GM18861 (cell line): Measurements from ENCODE around the gene ING1.
A peak's percentile ranks its signal among the peaks of the same experiment; 100 is the strongest.
"Not testable (repeated sequence)": the region's sequence is repeated elsewhere in the genome, so short reads cannot be mapped to it uniquely, and the experiment has no call there.

ENCODE experiments used
- ATAC-seq: cut with Tn5 transposase; IDR thresholded peaks from one replicate; pipeline ENCODE4 v1.9.1; 2021; ENCODE audit not compliant: unreplicated experiment

Gene ING1, protein sequence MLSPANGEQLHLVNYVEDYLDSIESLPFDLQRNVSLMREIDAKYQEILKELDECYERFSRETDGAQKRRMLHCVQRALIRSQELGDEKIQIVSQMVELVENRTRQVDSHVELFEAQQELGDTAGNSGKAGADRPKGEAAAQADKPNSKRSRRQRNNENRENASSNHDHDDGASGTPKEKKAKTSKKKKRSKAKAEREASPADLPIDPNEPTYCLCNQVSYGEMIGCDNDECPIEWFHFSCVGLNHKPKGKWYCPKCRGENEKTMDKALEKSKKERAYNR

DNA sequence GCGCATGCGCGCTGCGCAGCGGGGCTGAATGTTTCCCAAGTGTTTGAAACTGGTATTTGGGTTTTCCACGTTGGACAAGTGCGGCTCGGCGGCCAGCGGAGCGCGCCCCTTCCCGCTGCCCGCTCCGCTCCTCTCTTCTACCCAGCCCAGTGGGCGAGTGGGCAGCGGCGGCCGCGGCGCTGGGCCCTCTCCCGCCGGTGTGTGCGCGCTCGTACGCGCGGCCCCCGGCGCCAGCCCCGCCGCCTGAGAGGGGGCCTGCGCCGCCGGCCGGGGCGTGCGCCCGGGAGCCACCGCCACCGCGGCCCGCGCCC lies at the start of gene ING1:
TSS of gene ING1 (plus strand) at position 59 of the 311 bp plus-strand sequence. CDS start 450 bp downstream, outside the sequence.
- ATAC-seq: no peak

DNA sequence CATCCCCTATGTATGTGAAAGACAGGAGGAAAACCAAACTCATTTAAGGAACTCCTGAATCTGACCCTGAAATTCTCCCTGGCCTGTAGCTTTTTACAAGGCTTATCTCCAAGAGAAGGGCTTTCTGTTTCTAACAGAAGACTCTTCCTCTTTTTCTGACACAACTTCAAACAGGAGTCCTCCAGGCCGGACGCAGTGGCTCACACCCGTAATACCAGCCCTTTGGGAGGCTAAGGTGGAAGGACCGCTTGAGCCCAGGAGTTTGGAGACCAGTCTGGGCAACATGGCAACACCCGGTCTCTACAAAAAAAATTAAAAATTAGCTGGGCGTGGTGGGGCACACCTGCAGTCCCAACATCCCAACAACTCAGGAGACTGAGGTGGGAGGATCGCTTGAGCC lies 49.5 kb upstream of the ING1 start:
- ATAC-seq: no peak

DNA sequence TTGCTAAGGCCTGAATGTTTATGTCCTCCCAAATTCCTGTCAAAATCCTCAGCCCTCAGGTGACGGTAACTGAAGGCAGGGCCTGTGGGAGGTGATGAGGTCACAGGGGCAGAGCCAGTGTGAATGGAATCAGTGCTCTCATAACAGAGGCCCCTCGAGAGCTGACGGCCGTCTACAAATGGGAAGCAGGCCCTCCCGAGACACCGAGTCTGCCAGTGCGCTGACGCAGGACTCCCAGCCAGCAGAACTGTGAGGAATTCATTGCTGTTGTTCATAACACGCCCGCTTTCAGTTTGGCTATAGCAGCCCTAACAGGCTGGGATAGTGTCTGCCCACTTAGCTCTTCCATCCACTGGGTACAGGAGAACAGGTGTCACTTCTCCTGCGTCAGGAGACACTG lies 48.8 kb upstream of the ING1 start:
- no peak for ATAC-seq

DNA sequence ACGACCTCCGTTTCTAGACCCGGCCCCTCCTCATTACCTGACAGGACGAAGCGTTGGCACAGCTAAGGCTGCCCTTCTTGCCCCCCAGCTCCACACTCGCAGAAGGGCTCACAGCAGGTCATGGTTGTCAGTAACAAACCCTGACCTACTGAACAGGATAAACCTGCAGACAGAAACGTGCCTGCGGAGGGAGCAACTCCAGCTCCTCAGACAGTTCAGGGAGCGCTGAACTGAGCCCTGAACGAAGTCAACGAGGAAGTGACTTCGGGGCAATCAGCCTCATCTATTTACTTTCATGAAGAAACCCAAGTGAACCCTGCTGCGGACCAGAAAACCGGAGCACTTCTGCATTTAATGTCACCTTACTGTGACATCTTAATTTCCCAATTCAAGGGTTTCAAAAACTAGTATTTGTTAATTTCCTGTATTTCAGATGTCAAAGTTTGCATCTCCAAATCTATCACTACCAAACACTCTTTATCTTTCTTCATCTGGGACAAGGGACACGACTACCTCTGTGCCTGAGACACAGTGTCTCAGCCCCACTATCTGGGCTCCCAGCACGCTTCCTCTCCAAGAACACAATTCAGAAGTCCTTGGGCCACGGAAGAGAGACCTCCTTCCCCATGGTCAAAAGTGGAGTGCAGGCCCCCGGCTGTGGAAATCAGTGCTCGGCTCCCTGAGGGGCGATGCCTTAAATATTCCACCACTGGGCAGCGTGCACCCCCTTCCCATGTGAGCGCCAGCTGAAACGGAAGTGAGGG lies 47.8 kb upstream of the ING1 start:
- ATAC-seq: no peak

DNA sequence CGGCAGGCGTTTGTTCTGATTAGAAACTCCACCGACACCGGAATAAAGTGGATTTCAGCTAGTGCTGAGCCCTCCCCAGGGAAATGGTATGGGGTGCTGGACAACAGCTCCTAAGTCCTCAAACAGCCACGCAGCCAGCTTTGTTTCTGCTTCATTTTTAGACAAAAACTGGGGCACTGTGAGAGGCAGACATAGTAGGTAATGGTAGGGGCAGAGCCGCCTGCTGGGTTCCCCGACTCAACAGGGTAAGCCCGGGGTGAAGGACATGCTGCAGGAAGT lies 47.3 kb upstream of the ING1 start:
- no peak for ATAC-seq

DNA sequence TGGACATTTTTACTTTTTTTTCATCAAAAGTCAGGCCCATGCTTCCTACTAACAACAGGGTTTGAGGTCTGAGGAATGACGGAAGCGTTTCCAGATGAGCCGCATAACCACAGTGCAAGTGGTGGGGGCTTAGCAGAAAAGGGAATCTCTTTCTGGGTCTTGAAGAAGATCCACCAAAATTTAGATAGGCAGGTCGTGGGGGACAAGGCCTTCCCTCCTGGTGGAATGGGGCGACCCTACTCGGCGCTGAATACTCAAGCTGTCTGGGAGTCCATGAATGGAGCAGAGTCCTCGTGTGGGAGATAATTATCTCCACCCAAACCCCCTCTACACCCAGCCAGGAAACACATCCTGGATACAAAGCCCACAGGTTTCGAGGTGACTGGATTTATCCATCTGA lies 44.5 kb upstream of the ING1 start:
- ATAC-seq: no peak

DNA sequence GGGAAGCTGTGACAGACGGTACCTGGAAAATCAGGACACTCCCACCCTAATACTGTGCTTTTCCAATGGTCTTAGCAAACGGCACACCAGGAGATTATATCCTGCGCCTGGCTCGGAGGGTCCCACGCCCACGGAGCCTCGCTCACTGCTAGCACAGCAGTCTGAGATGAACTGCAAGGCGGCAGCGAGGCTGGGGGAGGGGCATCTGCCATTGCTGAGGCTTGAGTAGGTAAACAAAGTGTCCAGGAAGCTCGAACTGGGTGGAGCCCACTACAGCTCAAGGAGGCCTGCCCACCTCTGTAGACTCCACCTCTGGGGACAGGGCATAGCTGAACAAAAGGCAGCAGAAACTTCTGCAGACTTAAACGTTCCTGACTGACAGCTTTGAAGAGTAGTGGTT lies 43.7 kb upstream of the ING1 start:
- not testable (repeated sequence) for ATAC-seq

DNA sequence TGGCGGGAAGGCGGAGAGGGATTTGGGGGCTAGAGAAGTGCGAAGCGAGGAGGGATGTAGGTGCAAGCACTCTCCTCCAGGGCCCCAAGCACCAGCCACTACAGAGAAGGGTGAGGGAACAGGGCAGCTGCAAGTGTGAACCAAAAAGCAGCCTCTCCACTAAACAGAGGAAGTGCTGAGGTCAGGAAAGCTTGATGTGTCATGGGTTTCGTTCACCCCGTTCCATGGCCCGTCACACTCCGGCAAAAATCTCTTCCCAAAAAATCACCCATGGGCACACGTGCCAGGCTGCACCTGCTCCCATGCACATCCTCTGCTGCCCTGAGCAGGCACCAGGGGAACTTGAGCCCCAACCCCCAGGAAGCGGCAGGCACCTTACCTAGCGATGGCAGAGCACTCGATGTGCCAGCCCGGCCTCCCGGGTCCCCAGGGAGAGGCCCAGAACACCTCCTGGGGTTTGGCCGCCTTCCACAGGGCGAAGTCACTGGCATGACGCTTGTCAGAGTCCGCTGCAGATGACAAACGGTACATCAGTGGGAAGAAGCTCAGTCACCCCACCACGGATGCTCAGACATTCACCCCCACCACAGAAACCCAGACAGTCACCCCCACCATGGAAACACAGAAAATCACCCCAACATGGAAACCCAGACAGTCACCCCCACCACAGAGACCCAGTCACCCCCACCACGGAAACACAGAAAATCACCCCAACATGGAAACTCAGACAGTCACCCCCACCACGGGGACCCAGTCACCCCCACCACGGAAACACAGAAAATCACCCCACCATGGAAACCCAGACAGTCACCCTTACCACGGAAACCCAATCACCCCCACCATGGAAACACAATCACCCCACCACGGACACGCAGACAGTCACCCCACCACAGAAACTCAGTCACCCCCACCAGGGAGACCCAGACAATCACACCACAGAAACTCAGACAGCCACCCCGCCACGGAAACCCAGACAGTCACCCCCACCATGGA lies 36.6 kb upstream of the ING1 start:
- ATAC-seq: peak; percentile 57

DNA sequence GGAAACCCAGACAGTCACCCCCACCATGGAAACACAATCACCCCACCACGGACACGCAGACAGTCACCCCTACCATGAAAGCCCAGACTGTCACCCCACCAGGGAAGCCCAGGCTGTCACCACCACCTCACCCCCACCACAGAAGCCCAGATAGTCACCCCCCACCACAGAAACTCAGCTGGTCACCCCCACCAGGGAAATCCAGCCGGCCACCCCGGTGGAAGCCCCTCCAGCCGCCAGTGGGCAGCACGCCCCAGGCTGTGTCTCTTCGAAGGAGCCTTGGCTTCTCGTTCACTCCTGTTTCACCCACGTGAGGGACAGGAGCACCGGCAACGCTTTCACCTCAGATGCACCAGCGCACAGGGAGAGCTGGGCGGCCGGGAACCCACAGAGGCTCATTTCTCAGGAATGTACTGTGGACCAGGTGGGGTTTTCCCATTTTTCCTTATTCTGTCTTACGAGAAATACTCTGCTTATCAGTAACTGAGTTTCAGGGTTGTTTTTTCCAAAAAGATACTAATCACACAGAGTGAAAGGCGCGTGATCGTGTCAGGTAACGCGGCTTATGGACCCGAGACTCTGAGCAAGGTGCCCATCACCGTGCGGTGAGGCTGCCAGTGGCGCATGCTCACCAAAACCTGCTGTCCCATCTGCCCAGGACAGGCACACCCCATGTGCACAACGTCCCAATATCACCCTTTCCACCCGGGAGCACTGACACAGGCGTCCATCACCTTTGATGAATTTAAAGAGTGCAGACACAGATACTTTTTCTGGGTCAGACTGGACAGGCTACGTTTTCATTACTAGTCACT lies 35.6 kb upstream of the ING1 start:
- no peak for ATAC-seq

DNA sequence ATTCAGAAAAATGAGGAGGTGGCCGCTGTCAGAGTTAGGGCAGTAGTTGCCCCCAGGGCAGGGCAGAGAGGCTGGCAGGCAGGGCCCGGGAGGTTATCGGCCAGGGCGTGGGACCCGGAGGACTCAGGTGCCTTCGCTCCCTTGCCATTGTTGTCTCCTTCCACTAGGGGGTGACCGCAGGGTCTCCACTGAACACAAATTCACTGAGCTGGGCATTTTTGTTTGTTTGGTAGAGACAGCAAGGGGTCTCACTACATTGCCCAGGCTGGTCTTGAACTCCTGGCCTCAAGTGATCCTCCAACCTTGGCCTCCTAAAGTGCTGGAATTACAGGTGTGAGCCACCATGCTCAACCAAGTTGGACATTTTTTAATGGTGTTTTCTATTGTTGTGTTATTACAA lies 32.6 kb upstream of the ING1 start:
- ATAC-seq: no peak

DNA sequence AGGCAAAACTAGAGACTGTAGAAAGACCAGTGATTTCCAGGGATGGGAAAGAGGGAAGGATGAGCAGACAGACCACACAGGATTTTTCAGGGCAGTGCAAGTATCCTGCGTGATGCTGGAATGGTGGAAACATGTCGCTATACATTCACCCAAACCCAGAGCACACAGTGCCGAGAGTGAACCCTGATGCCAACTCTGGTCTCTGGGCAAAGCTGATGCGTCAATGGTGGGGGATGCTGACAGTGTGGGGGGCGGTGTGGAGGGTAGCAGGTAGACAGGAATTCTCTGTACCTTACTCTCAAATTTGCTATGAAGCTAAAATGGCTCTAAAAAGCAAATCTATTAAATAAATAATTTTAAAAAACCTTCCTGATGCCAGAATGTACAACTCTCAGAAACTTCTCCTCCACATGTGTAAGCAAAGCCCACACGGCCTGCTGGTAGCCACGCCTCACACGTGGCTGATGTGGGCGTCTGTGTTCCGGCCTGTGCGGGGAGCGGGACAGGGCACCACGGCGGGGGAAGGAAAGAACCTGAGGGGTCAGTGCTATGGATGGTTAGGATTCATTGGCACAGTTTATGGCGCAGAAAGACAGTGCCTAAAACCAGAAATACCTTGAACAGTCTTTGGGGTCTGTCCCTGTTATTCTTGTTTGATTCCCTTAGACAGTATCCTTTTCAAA lies 31.5 kb upstream of the ING1 start:
- ATAC-seq: no peak

DNA sequence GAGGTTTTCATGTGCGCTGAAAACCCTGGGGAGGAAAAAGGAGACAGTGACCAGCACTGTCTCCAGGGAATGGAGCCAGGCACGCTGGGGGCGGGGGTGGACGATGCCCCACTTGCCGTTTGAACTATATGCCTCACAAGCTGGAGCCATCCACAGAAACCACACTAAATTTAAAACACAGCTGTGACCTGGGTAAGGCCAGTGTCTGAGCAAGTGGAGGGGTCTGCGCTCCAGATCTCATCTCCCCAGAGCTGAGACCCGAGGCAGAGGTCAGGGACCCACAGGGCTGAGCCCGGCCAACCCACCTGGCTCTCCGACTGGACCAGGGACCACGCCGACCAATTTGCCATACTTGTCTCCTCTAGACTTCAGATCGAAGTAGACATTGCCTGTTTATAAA lies 30.8 kb upstream of the ING1 start:
- ATAC-seq: no peak

DNA sequence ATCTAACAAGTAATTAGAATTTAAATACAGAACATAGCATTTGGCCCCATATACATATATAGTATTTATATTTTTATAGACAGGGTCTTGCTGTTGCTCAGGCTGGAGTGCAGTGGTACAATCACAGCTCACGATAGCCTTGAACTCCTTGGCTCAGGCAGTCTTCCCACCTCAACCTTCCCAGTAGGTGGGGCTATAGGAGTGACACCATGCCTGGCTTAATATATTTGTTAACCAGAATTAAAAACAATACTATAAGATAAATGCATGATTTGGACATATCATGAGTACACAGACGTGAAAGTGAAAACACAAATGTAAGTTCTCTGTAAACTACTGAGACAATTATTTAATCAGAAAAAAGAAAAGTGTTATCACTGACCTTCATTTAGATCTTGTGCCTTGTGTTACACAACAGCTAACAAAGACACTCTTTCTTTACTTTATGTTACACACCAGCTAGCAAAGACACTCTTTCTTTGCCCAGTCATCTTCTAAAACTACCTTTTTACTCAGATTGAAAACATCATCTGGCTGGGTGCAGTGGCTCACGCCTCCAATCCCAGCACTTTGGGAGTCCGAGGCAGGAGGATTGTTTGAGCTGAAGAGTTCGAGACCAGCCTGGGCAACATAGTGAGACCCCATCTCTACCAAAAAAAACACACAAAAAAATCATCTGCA lies 30.2 kb upstream of the ING1 start:
- ATAC-seq: no peak

DNA sequence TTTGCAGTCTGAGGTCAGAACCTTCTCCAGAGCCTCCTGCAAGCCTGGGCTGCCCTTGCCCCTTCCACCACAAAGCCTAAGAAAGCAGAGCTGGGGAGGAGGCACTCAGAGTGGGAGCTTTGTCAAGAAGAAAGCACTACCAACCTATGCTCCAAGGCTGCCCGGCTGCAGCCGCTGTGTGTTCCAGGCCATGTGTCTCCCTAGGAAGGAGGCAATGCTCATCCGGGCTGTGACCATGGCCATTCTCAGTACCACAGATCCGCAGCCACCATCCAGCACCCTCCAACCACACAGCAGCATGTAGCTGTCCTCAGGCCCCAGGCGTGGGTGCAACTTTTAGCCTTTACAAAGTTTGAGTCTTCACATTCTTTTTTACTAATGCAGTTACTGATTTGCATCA lies 29.6 kb upstream of the ING1 start:
- no peak for ATAC-seq

DNA sequence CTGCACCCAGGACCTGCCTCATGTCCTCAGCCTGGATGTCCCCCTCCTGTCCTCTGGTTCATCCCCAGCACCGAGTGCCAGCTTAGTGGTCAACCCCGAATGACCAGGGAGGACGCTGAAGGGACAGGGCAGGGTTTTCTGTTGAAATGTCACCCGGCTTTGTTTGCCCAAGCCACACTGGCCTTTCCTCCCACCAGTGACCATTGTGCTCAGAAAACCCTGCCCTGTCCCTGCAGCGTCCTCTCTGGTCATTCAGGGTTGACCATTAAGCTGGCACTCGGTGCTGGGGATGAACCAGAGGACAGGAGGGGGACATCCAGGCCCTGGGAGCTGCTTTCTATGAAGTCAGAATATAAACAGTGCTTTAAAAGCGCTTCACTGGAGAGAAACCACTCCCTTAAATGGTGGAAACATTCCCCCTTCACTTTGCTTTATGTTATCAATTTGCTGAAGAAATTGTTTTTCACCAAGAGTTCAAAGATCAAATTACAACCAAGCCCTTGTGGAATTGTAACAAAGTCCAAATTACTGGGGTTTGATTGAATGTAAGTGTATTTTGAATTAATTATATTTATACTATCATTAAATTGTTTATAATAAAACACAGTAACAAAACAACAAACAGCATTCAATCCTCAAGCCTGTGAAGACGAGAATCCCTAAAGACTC lies 29.0 kb upstream of the ING1 start:
- no peak for ATAC-seq

DNA sequence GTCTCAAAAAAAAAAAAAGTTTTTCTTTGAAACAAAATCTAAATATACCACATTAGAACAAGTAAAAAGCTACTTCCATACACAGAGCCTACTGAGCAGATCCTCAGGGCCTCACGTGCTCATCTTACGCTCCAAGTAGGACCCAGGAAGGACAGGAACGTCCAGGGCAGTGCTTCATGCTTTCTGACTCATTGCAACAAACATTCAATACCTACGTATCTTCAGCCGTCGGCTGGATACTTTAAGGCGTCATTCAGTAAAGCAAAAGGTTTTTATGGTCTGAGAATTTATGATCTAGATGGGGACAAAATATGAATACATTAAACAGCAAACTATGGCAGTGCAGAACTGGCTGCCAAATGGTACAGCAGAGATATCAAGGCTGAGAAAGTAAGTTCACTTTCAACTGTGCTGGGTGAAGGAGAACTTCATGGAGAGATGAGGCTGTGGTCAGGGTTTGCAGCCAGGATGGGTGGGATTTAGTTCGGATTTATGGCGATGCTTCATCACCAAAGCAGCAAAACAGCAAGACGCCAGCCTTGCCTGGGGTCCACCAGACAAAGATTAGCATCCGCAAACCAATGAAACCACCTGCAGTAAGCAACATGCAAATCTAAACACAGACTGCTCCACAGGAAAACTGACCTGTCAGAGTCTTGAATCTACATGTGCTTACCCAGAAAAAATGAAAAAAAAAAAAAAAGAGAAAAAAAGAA lies 28.0 kb upstream of the ING1 start:
- ATAC-seq: no peak

DNA sequence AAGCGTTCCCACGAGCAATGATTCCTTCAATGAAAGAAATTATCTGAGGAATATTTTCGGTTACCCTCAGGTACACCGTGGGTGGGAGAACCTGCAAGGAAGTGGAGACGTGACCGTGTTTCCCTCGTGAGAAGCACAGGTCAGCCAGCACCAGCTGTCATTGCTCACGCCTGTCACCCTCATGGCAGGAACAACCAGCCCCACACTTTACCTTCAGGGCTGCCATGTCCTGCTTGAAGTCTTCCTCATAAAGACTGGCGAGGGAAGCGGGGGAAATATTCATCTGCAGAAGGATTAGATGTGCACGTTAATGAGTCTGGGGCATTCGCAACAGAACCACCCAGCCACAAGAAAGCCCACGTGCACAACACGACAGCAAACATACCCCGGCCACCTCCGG lies 25.8 kb upstream of the ING1 start:
- ATAC-seq: no peak

DNA sequence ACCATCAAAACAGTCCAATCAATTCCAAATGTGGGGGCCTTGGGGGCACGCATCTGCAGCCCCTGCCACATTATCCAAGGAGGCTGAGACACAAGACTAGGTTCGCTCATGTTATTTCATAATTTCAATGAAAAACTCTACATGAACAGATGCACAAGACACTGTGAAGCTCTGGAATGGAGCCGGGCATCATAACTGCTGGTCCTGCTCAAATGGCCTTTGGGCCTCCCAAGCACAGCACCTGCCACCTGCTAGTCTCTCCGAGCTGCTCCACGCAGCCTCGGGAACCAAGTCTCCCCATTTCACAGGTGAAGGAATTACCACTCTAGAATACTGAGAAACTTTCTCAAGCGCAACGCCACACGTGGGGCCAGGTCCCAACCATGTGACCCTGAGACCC lies 24.5 kb upstream of the ING1 start:
- ATAC-seq: no peak

DNA sequence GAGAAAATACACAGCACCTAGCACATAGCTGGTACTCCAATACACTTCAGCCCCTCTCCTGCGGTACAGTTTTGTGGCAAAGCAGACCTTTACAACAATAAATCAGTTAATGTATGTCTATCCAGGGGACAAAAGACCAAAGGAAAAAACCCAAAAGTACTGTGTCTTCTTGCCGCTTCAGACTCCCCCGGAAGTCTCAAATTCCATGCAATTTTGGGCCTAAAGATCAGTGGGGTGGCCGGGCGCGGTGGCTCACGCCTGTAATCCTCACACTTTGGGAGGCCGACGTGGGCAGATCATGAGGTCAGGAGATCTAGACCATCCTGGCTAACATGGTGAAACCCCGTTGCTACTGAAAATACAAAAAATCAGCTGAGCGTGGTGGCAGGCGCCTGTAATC lies 23.8 kb upstream of the ING1 start:
- no peak for ATAC-seq
